Bronchial epithelial cell (primary cell): ENCODE data around the gene C16orf74. TPM values are rescaled to one million over a fixed set of nuclear protein-coding genes. Genes with fewer than 3 reads are reported as not detected.

Source experiments
- DNase-seq: peaks from one replicate; pipeline ENCODE4 v3.0.0-alpha.2; 2010; ENCODE audit warnings: low read depth
- FAIRE-seq: peaks from 2 replicates; lab custom pipeline; 2011; peaks lifted over from hg19 to GRCh38; lab: Jason Lieb, UNC
- H3K27me3 ChIP-seq: 2 replicates; pipeline ENCODE4 v1.5.1; 2011; ENCODE audit warnings: low read length; ENCODE audit not compliant: control insufficient read depth, insufficient read depth
- H3K36me3 ChIP-seq: 2 replicates; pipeline ENCODE4 v1.5.1; 2011; ENCODE audit warnings: low read length; ENCODE audit not compliant: control insufficient read depth, insufficient read depth
- H3K4me3 ChIP-seq: 2 replicates; pipeline ENCODE4 v1.5.1; 2011; ENCODE audit warnings: mild to moderate bottlenecking, low read depth, low read length, control low read depth
- total RNA-seq: library from RNA; depleted of rRNA; stranded (reverse); fragments of >200 nt; gene quantifications from 2 replicates; pipeline ENCODE4 v1.2.1, GENCODE V29; 2014
- TF ChIP-seq, protein P1 (sequence below): IDR thresholded peaks from 2 replicates; pipeline ENCODE4 v1.5.1; 2011; ENCODE audit warnings: mild to moderate bottlenecking, moderate library complexity, low read length, control low read depth, inconsistent platforms; ENCODE audit not compliant: insufficient read depth, severe bottlenecking

C16orf74 gene
- total RNA-seq, 1 donor from 2014 or later = 167 TPM

DNA sequence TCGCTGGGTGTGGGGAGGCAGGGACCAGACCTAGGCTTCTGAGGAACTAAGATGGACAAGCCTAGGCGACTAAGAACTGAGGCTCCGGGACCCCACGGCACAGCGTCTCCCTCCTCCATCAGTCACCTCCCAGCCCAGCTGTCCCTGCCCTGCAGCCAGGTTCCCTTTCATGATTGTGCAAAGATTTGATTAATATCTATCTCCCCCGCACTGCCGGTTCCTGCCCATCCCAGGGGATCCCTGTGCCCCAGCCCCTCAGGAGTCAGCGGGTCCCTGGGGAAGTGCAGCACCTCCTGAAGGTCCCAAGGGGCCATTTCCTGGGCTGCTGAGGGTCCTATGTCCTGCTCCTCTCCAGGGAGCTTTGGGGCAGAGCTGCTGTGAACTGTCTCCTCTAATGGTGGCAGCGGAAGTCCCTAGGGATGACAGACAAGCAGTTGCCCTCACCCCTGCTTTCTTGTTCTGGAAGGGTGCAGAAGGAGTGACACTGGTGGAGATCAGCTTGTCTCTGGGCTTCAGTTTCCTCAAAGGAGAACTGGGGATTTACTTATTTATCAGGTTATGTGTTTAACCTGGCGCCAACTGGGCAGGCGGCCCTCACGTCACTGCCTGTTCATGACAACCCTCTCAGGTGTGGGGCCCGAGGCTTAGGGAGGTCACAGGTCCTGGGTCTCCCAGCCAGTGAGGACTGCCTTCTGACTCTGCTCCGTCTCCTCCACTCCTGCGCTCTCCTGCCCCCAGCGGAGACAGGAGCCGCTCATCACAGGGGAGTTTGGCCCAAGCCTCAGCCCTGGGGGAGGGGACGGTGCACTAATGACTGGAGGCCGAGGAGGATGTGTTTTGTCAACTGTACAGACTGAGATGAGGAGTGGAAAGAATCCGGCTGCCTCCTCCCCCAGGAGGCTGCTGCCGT lies 1.9 kb upstream of the C16orf74 start:
- TF ChIP-seq, protein P1, sequence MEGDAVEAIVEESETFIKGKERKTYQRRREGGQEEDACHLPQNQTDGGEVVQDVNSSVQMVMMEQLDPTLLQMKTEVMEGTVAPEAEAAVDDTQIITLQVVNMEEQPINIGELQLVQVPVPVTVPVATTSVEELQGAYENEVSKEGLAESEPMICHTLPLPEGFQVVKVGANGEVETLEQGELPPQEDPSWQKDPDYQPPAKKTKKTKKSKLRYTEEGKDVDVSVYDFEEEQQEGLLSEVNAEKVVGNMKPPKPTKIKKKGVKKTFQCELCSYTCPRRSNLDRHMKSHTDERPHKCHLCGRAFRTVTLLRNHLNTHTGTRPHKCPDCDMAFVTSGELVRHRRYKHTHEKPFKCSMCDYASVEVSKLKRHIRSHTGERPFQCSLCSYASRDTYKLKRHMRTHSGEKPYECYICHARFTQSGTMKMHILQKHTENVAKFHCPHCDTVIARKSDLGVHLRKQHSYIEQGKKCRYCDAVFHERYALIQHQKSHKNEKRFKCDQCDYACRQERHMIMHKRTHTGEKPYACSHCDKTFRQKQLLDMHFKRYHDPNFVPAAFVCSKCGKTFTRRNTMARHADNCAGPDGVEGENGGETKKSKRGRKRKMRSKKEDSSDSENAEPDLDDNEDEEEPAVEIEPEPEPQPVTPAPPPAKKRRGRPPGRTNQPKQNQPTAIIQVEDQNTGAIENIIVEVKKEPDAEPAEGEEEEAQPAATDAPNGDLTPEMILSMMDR = peak; percentile 40
- H3K4me3 ChIP-seq = no peak overlapping the region
- H3K36me3 ChIP-seq = peaks cover 1% of the 10 kb centered on the region
- H3K27me3 ChIP-seq = no peaks in the 10 kb centered on the region
- peak; percentile 58 for DNase-seq
- FAIRE-seq = no peak

DNA sequence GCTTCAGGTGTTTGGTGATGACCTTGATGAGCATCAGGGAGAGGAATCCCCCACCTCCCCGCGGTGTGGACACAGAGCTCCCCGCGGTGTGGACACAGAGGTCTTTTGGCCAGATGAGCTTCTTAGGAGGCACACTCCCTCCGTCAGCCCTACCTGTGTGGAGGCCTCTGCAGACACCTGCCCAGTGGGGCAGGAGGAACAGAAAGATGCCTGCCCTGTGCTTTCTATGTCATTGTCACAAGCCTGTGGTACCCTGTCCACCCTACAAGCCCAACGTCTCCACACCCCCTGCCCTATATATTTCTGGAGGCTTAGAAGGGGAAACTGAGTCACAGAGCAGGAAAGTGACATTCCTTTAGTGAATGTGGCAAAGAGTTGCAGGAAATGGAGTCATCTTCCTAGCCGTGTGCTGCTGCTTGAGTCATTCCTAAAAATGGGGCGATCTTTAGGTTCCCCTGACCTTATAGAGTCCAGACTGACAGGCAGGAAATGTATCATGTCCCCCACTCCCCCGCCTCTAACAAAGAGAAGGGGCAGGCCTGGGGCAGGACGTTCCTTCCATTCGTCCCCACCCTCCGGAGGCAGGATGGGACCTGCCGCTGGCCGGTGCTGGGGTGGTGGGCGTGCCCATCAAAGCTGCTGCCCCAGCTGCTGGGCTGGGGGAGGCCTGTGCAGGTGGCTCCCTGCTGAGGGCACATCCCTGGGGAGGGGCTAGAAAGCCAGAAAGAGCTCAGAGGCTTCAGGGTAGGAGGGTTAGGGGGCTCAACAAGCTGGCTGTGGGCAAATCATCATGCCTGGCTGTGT lies 1.0 kb upstream of the C16orf74 start:
- peak; percentile 95 for DNase-seq
- FAIRE-seq = peak; percentile 93

DNA sequence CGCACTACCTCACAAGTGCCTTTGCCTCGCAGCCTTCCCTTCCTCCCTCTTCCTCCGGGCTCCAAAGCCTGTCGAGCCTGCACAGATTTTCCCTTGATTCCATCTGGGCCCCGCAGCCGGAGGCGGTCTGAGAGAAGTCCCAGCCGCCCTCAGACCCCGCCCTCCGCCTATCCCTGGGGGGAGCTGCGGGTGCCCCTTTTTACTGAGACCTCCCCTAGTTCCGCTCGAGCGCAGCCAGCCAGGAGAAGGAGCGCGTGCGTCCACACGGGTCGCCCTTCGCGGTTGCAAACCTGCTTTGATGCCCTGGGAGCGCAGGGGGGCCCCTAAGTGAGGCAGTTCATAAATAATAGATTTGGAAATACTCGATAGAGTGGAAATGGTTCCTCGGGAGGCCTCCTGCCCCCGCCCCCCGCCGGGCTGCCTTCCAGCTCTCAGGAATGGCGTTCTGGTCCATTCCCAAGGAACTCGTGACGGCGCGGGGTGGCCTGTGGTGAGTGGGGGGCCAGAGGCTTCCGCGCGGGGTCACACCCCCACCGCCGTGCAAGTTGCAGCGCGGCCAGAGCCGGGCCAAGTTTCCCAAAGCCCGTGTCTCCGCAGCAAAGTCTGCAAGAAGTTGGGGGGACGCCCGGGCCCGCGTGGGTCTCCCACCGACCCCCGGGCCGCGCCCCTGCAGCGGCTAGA lies 610 bp downstream of the C16orf74 start:
- Histone ChIP-seq H3K4me3 (peak overlapping the region; percentile 69), H3K27me3 (no peaks in the 10 kb centered on the region), H3K36me3 (peaks cover 1% of the 10 kb centered on the region)
- TF ChIP-seq, protein P1 = no peak
- no peak for DNase-seq
- no peak for FAIRE-seq

More for the DNA sequence above, 1.0 kb upstream of the C16orf74 start:
- H3K27me3 ChIP-seq = no peaks in the 10 kb centered on the region
- H3K36me3 ChIP-seq = peaks cover 1% of the 10 kb centered on the region
- H3K4me3 ChIP-seq = peak overlapping the region; percentile 69
- TF ChIP-seq, protein P1 = no peak

DNA sequence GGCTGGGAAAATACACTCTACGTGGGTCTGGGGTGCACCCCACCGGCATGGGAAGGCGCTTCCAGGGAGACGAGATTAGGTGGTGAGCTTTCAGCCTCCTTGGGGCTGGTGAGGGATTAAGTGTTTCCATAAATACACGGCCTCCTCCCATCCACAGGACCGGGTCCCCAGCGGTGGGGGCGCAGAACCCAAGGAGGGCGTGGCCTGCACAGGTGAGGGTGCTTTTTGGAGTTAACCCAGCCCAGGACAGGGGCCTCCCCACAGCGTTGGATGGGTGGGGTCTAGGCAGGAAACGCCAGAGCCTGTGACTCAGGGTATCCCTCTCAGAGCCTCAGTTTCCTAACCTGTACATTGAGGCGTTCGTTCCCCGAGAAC lies 1.1 kb downstream of the C16orf74 start:
- DNase-seq (peak; percentile 61), FAIRE-seq (no peak)
- peaks cover 3% of the 10 kb centered on the region for H3K36me3 ChIP-seq
- TF ChIP-seq, protein P1 = no peak
- H3K27me3 ChIP-seq = no peaks in the 10 kb centered on the region
- H3K4me3 ChIP-seq = peak overlapping the region; percentile 69

DNA sequence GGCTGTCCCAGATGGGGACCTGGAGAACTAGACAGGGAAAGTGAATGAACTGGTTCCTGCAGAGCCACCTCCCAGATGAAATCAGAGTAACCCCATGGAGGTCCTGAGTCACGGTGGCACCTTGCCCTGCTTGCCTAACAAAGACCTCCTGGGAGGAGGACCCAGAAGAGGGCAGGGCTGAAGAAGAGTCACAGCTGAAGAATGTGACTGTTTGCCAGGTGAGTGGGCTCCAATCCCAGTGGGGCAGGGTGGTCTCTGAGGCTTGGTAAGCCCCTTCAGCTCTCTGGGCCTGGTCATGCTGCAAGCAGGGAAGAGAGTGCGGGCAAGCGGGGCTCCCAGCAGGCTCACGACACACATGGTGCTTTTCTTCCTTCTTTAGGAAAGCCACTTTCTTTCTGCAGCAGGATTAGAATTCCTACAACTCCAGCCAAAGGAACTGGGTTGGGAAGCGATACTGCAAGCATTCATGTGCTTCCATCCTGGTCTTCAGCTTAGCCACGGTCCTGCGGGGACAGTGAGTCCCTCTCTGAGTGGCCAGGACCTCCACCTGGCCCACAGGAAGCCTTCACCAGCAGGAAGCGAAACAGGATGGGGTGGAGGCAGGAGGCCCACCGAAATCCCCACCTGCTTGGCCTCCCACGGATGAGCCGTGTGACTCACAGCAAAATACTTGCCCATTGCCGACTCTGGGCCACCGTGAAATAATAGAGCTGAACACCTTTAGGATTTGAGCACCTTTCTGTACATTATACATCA lies 4.3 kb downstream of the C16orf74 start:
- peak; percentile 96 for DNase-seq
- Histone ChIP-seq H3K27me3 (no peaks in the 10 kb centered on the region), H3K36me3 (peaks cover 9% of the 10 kb centered on the region), H3K4me3 (no peak overlapping the region)
- FAIRE-seq = peak; percentile 28
- TF ChIP-seq, protein P1 = no peak
